Hepatocyte (in vitro differentiated cells): ENCODE results near the gene SLC38A1.

Source experiments
- EZH2 ChIP-seq: fragments of 200-600 bp; sonication (generic); IDR thresholded peaks from 2 replicates; pipeline ENCODE4 v1.6.1; 2016; ENCODE audit warnings: antibody characterized with exemption, mild to moderate bottlenecking, borderline replicate concordance
- TF ChIP-seq, protein P1 (sequence below): fragments of 200-600 bp; sonication (generic); IDR thresholded peaks from 2 replicates; pipeline ENCODE4 v1.5.1; 2016; ENCODE audit warnings: antibody characterized with exemption, mild to moderate bottlenecking; ENCODE audit not compliant: poor library complexity

DNA sequence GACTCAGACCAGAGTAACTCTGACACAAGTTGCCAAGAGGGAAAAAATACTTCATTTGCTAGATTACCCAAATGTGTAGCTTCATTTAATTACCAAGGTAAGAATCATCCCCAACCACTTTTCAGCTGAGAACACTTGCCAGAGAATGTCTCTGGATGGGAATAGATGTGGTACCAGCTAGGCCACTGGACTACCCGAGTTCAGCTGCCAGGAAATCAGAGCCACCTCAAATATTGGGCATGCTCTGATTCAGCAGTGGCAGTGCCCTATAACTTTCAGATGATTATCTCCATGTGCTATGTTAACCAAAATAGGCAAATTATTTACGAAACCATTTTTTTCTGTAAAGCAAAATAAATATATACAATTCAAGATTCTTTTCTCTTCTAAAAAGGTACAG, 80.7 kb downstream of the SLC38A1 start:
- TF ChIP-seq, protein P1, sequence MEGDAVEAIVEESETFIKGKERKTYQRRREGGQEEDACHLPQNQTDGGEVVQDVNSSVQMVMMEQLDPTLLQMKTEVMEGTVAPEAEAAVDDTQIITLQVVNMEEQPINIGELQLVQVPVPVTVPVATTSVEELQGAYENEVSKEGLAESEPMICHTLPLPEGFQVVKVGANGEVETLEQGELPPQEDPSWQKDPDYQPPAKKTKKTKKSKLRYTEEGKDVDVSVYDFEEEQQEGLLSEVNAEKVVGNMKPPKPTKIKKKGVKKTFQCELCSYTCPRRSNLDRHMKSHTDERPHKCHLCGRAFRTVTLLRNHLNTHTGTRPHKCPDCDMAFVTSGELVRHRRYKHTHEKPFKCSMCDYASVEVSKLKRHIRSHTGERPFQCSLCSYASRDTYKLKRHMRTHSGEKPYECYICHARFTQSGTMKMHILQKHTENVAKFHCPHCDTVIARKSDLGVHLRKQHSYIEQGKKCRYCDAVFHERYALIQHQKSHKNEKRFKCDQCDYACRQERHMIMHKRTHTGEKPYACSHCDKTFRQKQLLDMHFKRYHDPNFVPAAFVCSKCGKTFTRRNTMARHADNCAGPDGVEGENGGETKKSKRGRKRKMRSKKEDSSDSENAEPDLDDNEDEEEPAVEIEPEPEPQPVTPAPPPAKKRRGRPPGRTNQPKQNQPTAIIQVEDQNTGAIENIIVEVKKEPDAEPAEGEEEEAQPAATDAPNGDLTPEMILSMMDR = no peak
- TF ChIP-seq EZH2 = no peak
